ENCODE data around the gene RABL3. TPM values are rescaled to one million over a fixed set of nuclear protein-coding genes. Genes with fewer than 3 reads are reported as not detected.

The RABL3 gene, protein sequence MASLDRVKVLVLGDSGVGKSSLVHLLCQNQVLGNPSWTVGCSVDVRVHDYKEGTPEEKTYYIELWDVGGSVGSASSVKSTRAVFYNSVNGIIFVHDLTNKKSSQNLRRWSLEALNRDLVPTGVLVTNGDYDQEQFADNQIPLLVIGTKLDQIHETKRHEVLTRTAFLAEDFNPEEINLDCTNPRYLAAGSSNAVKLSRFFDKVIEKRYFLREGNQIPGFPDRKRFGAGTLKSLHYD
- total RNA-seq, result 12.9 and 14.3 TPM in 2 replicates

DNA sequence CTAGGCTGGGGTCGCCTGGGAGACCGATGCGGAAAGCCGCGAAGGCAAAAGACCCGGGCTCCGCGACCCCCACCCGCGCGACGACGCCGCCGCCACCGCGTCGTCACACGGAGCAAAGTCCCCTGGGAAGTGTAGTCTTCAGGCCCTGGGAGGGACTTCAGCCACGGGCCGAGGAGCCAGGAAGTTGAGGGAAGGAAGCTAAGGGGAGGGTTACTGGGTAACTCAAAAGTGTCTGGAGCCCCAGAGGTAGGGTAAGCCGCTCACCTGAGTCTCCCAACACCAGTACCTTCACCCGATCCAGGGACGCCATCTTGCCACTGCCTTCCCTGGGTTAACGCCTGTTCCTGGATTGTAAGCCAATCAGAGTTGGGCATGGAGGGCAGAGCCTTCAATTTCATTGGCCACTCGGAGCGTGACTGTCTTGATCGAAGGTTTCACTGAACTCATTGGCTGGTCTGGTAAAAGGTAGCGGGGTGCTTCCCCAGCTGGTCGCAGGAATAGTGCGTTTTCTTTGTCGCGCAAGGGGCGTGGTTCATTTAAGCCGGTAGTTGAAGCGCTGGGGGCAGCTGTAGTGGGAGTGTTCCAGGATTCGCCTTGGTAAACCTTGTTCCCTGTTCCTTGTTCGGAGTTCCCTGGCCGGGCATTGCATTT lies at the start of gene RABL3, which contains the start of gene GTF2E1:
TSS of gene RABL3 (minus strand) at position 319 of the 651 bp plus-strand sequence. CDS start at position 310, 9 bp downstream.
TSS of gene GTF2E1 (plus strand) at position 547 of the 651 bp plus-strand sequence. CDS start 7,809 bp downstream, outside the sequence.

DNA sequence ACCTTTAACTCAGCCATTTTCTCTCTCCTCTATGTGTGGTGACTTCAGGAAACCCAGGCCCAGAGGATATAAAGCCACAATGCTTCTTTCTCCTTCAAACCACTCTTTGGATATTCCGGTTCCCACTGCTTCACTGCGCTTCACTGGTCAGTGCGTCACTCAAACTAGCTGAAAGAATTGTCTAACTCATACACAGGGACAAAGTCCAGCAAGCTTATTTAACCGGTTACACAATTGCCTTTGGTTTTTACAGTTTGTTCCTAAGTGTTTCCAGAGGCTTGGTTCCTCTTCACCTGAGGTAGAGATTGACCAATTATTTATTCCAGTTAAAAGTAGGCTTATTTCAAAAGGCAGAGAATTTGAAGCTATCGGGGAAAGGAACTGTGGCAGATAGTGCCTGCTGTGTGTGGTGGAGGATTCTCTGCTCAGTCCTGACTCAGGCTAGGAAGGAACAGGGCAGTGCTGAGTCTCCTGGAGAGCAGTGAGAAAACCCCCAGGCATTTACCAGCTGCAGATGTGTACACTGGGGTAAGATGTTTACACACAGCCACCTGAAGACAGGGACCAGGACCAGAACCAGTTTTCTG lies 60.1 kb downstream of the RABL3 start, which contains the start of gene HGD:
TSS of gene HGD (minus strand) at position 145 of the 587 bp plus-strand sequence. CDS start at position 17, 128 bp downstream.

Other genes starting within 250 kb of the RABL3 start
- gene NDUFB4, start 146.2 kb downstream of the RABL3 start, total RNA-seq, result 32.9 and 36.3 TPM in 2 replicates
- 0.26 and 0.32 TPM in 2 replicates for gene HGD, start 60.3 kb downstream of the RABL3 start, total RNA-seq
- gene GTF2E1, start 228 bp upstream of the RABL3 start, total RNA-seq, result 13.1 and 15.2 TPM in 2 replicates
- gene STXBP5L, start 165.7 kb upstream of the RABL3 start, total RNA-seq, result not detected in 2 replicates